ENCODE measurements around the gene REC8. TPM values are rescaled to one million over a fixed set of nuclear protein-coding genes. Genes with fewer than 3 reads are reported as not detected.

The REC8 gene
- total RNA-seq, 1 donor from 2014 or later: 136 TPM

GRCh38 chr14:24130717-24131548, 40.9 kb upstream of the REC8 start:
- peaks cover 10% of the 10 kb centered on the region for H3K9me3 Mint-ChIP-seq (ENCODE audit: unreplicated experiment)
- H3K27me3 Mint-ChIP-seq (ENCODE audit: unreplicated experiment): peaks cover 12% of the 10 kb centered on the region
- H3K27ac Mint-ChIP-seq (ENCODE audit: unreplicated experiment): peak overlapping the region; percentile 78
- peaks cover 25% of the 10 kb centered on the region for H3K4me1 Mint-ChIP-seq (ENCODE audit: low read depth, unreplicated experiment)
- no peak for TF ChIP-seq CTCF (IDR thresholded peaks at IDR 0.05; ENCODE audit: partially characterized antibody, unreplicated experiment)
- H3K36me3 Mint-ChIP-seq (ENCODE audit: unreplicated experiment): no peaks in the 10 kb centered on the region
- H3K4me3 Mint-ChIP-seq (ENCODE audit: unreplicated experiment): peak overlapping the region; percentile 70
- peak; percentile 23 for DNase-seq

- peaks cover 10% of the 10 kb centered on the region for H3K9me3 Mint-ChIP-seq (ENCODE audit: unreplicated experiment)
- no peak for TF ChIP-seq CTCF (IDR thresholded peaks at IDR 0.05; ENCODE audit: partially characterized antibody, unreplicated experiment)
- H3K27ac Mint-ChIP-seq (ENCODE audit: unreplicated experiment): peak overlapping the region; percentile 10
- peaks cover 12% of the 10 kb centered on the region for H3K27me3 Mint-ChIP-seq (ENCODE audit: unreplicated experiment)
- H3K36me3 Mint-ChIP-seq (ENCODE audit: unreplicated experiment): no peaks in the 10 kb centered on the region
- peak overlapping the region; percentile 46 for H3K4me3 Mint-ChIP-seq (ENCODE audit: unreplicated experiment)
- peaks cover 25% of the 10 kb centered on the region for H3K4me1 Mint-ChIP-seq (ENCODE audit: low read depth, unreplicated experiment)
- DNase-seq: no peak
Measured at GRCh38 chr14:24131549-24131966, 40.3 kb upstream of the REC8 start.

GRCh38 chr14:24132061-24132685, 39.7 kb upstream of the REC8 start:
- peaks cover 27% of the 10 kb centered on the region for H3K4me1 Mint-ChIP-seq (ENCODE audit: low read depth, unreplicated experiment)
- no peaks in the 10 kb centered on the region for H3K36me3 Mint-ChIP-seq (ENCODE audit: unreplicated experiment)
- no peak overlapping the region for H3K4me3 Mint-ChIP-seq (ENCODE audit: unreplicated experiment)
- H3K9me3 Mint-ChIP-seq (ENCODE audit: unreplicated experiment): peaks cover 10% of the 10 kb centered on the region
- no peak for DNase-seq
- TF ChIP-seq CTCF (IDR thresholded peaks at IDR 0.05; ENCODE audit: partially characterized antibody, unreplicated experiment): no peak
- peaks cover 16% of the 10 kb centered on the region for H3K27me3 Mint-ChIP-seq (ENCODE audit: unreplicated experiment)
- peak overlapping the region; percentile 10 for H3K27ac Mint-ChIP-seq (ENCODE audit: unreplicated experiment)

GRCh38 chr14:24132976-24133375, 38.9 kb upstream of the REC8 start:
- H3K4me1 Mint-ChIP-seq (ENCODE audit: low read depth, unreplicated experiment): peaks cover 27% of the 10 kb centered on the region
- H3K27ac Mint-ChIP-seq (ENCODE audit: unreplicated experiment): no peak overlapping the region
- H3K9me3 Mint-ChIP-seq (ENCODE audit: unreplicated experiment): peaks cover 10% of the 10 kb centered on the region
- H3K27me3 Mint-ChIP-seq (ENCODE audit: unreplicated experiment): peaks cover 18% of the 10 kb centered on the region
- TF ChIP-seq CTCF (IDR thresholded peaks at IDR 0.05; ENCODE audit: partially characterized antibody, unreplicated experiment): no peak
- DNase-seq: no peak
- no peak overlapping the region for H3K4me3 Mint-ChIP-seq (ENCODE audit: unreplicated experiment)
- no peaks in the 10 kb centered on the region for H3K36me3 Mint-ChIP-seq (ENCODE audit: unreplicated experiment)

GRCh38 chr14:24133735-24134134, 38.1 kb upstream of the REC8 start:
- H3K36me3 Mint-ChIP-seq (ENCODE audit: unreplicated experiment): no peaks in the 10 kb centered on the region
- no peak overlapping the region for H3K4me3 Mint-ChIP-seq (ENCODE audit: unreplicated experiment)
- H3K4me1 Mint-ChIP-seq (ENCODE audit: low read depth, unreplicated experiment): peaks cover 27% of the 10 kb centered on the region
- no peak for TF ChIP-seq CTCF (IDR thresholded peaks at IDR 0.05; ENCODE audit: partially characterized antibody, unreplicated experiment)
- no peak overlapping the region for H3K27ac Mint-ChIP-seq (ENCODE audit: unreplicated experiment)
- no peak for DNase-seq
- H3K9me3 Mint-ChIP-seq (ENCODE audit: unreplicated experiment): peaks cover 11% of the 10 kb centered on the region
- peaks cover 19% of the 10 kb centered on the region for H3K27me3 Mint-ChIP-seq (ENCODE audit: unreplicated experiment)
